WTC11 (cell line): ENCODE measurements around the gene STIP1. TPM values are rescaled to one million over a fixed set of nuclear protein-coding genes. Genes with fewer than 3 reads are reported as not detected.

Source experiments
- ATAC-seq: fragments of 200-7000 bp; cut with Tn5 transposase; 2 replicates; pipeline ENCODE4 v1.10.0; 2021; ENCODE audit warnings: mild to moderate bottlenecking, moderate library complexity
- CTCF ChIA-PET: fragments of 300-600 bp; sonication (Branson Sonifier 250); formaldehyde crosslinking; loops from one replicate; lab custom pipeline; 2021; ENCODE audit warnings: antibody characterized with exemption; lab: Charles Lee
- POLR2A ChIA-PET: fragments of 350-600 bp; sonication (Branson Sonifier 250); formaldehyde crosslinking; loops from one replicate; lab custom pipeline; 2021; ENCODE audit warnings: antibody characterized with exemption; lab: Charles Lee
- DNase-seq: peaks from one replicate; pipeline ENCODE4 v3.0.0; 2021; ENCODE audit warnings: low spot score
- H3K27ac Mint-ChIP-seq: 2 replicates; pipeline ENCODE4 v1.8.0; 2021; ENCODE audit warnings: mixed read lengths
- H3K27me3 Mint-ChIP-seq: 2 replicates; pipeline ENCODE4 v1.8.0; 2021; ENCODE audit warnings: low read depth, mild to moderate bottlenecking, moderate library complexity, mixed read lengths
- H3K36me3 Mint-ChIP-seq: 2 replicates; pipeline ENCODE4 v1.8.0; 2021; ENCODE audit warnings: mixed read lengths
- H3K4me1 Mint-ChIP-seq: 2 replicates; pipeline ENCODE4 v1.8.0; 2022; ENCODE audit warnings: mixed read lengths
- H3K4me3 Mint-ChIP-seq: 2 replicates; pipeline ENCODE4 v1.8.0; 2021; ENCODE audit warnings: mild to moderate bottlenecking, moderate library complexity, mixed read lengths
- H3K9me3 Mint-ChIP-seq: 2 replicates; pipeline ENCODE4 v1.8.0; 2021; ENCODE audit warnings: mixed read lengths
- CREB1 ChIP-seq: sonication (generic); formaldehyde crosslinking; IDR thresholded peaks from 2 replicates; pipeline ENCODE4 v1.8.0; 2023; ENCODE audit warnings: mild to moderate bottlenecking, missing genetic modification reagents
- CREM ChIP-seq: sonication (generic); formaldehyde crosslinking; IDR thresholded peaks from 2 replicates; pipeline ENCODE4 v1.8.1; 2022; ENCODE audit warnings: mild to moderate bottlenecking, missing genetic modification reagents, moderate library complexity
- GABPB1 ChIP-seq: sonication (generic); formaldehyde crosslinking; IDR thresholded peaks from 2 replicates; pipeline ENCODE4 v1.8.1; 2023; ENCODE audit warnings: mild to moderate bottlenecking, missing genetic modification reagents
- HMGA2 ChIP-seq: fragments of 250-450 bp; sonication (Bioruptor Pico); IDR thresholded peaks from 2 replicates; pipeline ENCODE4 v1.4.0; 2021; ENCODE audit warnings: mild to moderate bottlenecking, moderate library complexity
- MXD4 ChIP-seq: fragments of 250-450 bp; sonication (Bioruptor Pico); IDR thresholded peaks from 2 replicates; pipeline ENCODE4 v1.8.0; 2021; ENCODE audit warnings: mild to moderate bottlenecking, moderate library complexity, borderline replicate concordance
- MYBL2 ChIP-seq: sonication (generic); formaldehyde crosslinking; IDR thresholded peaks from 2 replicates; pipeline ENCODE4 v1.8.1; 2023; ENCODE audit warnings: mild to moderate bottlenecking, moderate library complexity, missing genetic modification reagents
- NR3C1 ChIP-seq: sonication (generic); formaldehyde crosslinking; conservative IDR thresholded peaks from 2 replicates; pipeline ENCODE4 v1.8.1; 2023; ENCODE audit warnings: low read depth, mild to moderate bottlenecking, missing genetic modification reagents
- SMAD4 ChIP-seq: sonication (generic); formaldehyde crosslinking; IDR thresholded peaks from 2 replicates; pipeline ENCODE4 v1.8.0; 2022; ENCODE audit warnings: mild to moderate bottlenecking, missing genetic modification reagents
- TEAD1 ChIP-seq: sonication (generic); formaldehyde crosslinking; IDR thresholded peaks from 2 replicates; pipeline ENCODE4 v1.8.0; 2022; ENCODE audit warnings: mild to moderate bottlenecking, missing genetic modification reagents
- total RNA-seq: library from RNA; stranded (reverse); gene quantifications from 3 replicates; pipeline ENCODE4 v1.2.3, GENCODE V29; 2021
- TF ChIP-seq, protein P1 (sequence below): fragments of 250-450 bp; sonication (Bioruptor Pico); IDR thresholded peaks from 2 replicates; pipeline ENCODE4 v1.9.0; 2021; ENCODE audit warnings: moderate library complexity, mild to moderate bottlenecking, inconsistent platforms, borderline replicate concordance
- TF ChIP-seq, protein P2 (sequence below): fragments of 200-600 bp; IDR thresholded peaks from 2 replicates; pipeline ENCODE4 v1.8.0; 2022; ENCODE audit warnings: antibody characterized with exemption
- TF ChIP-seq, protein P3 (sequence below): fragments of 250-450 bp; sonication (Bioruptor Pico); IDR thresholded peaks from 2 replicates; pipeline ENCODE4 v2.1.2; 2022; ENCODE audit warnings: mild to moderate bottlenecking, moderate library complexity
- TF ChIP-seq, protein P4 (sequence below): sonication (generic); formaldehyde crosslinking; IDR thresholded peaks from 2 replicates; pipeline ENCODE4 v1.8.1; 2023; ENCODE audit warnings: mild to moderate bottlenecking, missing genetic modification reagents, moderate library complexity
- TF ChIP-seq, protein P5 (sequence below): sonication (generic); formaldehyde crosslinking; conservative IDR thresholded peaks from 2 replicates; pipeline ENCODE4 v1.8.1; 2022; ENCODE audit warnings: mild to moderate bottlenecking, missing genetic modification reagents
- TF ChIP-seq, protein P6 (sequence below): fragments of 250-450 bp; sonication (Bioruptor Pico); conservative IDR thresholded peaks from 2 replicates; pipeline ENCODE4 v1.9.0; 2021; ENCODE audit warnings: mild to moderate bottlenecking
- TF ChIP-seq, protein P7 (sequence below): sonication (generic); formaldehyde crosslinking; IDR thresholded peaks from 2 replicates; pipeline ENCODE4 v1.8.1; 2023; ENCODE audit warnings: mild to moderate bottlenecking, missing genetic modification reagents, moderate library complexity
- TF ChIP-seq, protein P8 (sequence below): sonication (generic); formaldehyde crosslinking; IDR thresholded peaks from 2 replicates; pipeline ENCODE4 v1.8.0; 2023; ENCODE audit warnings: mild to moderate bottlenecking, missing genetic modification reagents
- TF ChIP-seq, protein P9 (sequence below): fragments of 250-450 bp; sonication (Bioruptor Pico); IDR thresholded peaks from 2 replicates; pipeline ENCODE4 v1.9.0; 2021; ENCODE audit warnings: mild to moderate bottlenecking

The STIP1 gene
- total RNA-seq, 1 experiment from 2014 or later, result 296 TPM

DNA sequence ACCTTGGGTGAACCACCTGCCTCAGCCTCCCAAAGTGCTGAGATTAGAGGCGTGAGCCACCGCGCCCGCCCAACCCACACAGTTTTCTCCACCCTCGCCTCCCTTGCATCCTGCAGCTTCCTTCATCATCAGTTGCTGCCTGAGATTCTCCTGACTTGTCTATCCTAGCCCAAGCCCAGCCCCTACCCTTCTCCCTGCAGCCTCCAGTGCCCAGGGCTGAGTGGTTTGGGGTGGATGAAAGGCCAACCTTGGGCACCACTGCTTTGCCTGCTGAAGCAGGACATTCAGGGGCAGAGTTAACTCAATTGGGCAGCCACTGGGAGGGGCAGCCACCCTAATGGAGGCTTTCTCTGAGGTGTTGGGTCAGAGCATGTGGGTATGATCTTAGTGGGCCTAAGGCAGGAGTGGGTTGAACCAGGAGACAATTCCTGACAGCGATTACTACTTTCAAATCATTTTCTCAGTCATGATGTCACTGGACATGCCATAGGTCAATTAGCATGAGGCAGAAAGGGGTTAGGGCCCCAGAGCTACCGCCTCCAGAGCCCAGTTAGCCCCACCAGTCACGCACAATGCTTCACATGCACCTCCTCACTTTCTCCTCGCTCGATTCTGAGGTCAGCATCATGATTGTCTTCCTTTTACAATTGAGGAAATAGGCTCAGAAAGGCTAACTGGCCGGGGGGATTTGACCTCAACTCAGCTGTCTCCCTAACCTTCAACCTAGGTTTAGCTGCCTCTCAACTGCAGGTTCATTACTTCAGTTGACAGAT, 53.9 kb downstream of the STIP1 start:
- ChIA-PET POLR2A (no interaction called here), CTCF (interaction anchor here (1.0 kb wide), 1 partner anchor 36 kb away, joined by 3 read pairs; no protein-coding TSS in a partner anchor)
- ATAC-seq, result no peak
- H3K4me1 Mint-ChIP-seq, result peaks cover 35% of the 10 kb centered on the region
- no peaks in the 10 kb centered on the region for H3K27me3 Mint-ChIP-seq
- no peak for DNase-seq
- TF ChIP-seq, protein P1, sequence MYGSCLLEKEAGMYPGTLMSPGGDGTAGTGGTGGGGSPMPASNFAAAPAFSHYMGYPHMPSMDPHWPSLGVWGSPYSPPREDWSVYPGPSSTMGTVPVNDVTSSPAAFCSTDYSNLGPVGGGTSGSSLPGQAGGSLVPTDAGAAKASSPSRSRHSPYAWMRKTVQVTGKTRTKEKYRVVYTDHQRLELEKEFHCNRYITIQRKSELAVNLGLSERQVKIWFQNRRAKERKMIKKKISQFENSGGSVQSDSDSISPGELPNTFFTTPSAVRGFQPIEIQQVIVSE (CRISPR knock-in tag), result no peak
- peaks cover 15% of the 10 kb centered on the region for H3K36me3 Mint-ChIP-seq
- H3K9me3 Mint-ChIP-seq, result no peaks in the 10 kb centered on the region
- H3K27ac Mint-ChIP-seq, result peak overlapping the region; percentile 100
- peak overlapping the region; percentile 88 for H3K4me3 Mint-ChIP-seq

DNA sequence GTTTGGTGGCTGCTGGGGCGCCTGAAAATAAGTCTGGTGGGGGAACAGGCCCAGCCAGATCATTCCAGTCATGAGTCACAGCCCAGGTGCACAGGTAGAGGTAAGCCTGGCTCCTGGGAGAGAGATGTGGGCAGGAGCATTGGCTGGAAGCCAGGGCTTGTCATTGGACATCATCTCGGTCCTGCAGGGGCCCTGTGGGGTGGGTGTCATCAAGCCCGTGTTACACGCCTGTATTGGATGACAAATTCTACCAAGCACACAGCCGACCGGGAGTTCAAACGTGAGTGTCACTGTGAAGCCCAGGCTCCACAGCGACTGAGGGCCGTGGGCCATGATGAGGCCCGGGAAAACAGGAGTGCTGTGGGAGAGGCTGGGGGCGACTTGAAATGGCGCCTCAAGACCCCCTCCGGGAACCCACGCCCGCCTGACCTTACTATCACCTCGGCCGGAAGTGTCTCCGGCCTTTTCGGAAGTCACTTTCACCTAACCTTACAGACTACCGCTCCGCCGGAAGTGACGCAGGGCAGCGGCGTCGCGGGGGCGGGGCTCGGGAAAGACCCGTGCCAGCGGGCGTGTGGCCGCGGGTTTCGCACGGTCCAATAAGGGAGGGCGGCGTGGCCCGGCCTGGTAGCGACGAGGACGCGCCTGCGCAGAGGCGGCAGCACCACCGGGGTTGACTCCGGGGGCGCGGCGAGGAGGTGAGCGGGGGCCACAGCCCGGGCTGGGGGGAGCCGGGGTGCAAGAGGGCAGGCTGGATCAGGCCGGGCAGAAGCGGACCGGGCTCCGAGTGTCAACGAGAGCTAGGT, 54.7 kb downstream of the STIP1 start, which contains the start of gene FKBP2:
Gene FKBP2, plus strand, starts transcription at position 661 of the 806 bp plus-strand sequence. CDS start 1,293 bp downstream, outside the sequence.
- CTCF ChIA-PET, result interaction anchor here (0.6 to 3.8 kb wide), 15 partner anchors 10 to 321 kb away, joined by 3 to 50 read pairs (median 3); partner anchors contain the start of genes ESRRA, NUDT22, PLCB3 and PRDX5
- Mint-ChIP-seq H3K9me3 (no peaks in the 10 kb centered on the region), H3K4me1 (peaks cover 30% of the 10 kb centered on the region), H3K36me3 (peaks cover 12% of the 10 kb centered on the region), H3K27me3 (no peaks in the 10 kb centered on the region), H3K4me3 (peak within 1 kb of the TSS; percentile 88), H3K27ac (peak within 1 kb of the TSS; percentile 100)
- ATAC-seq (peak; percentile 57), DNase-seq (peak; percentile 97)
- POLR2A ChIA-PET, result interaction anchor here (0.6 to 1.2 kb wide), 9 partner anchors 9 to 77 kb away, joined by 3 to 9 read pairs (median 4); partner anchors contain the start of genes PRDX5, STIP1 and TRMT112
- TF ChIP-seq, protein P2, sequence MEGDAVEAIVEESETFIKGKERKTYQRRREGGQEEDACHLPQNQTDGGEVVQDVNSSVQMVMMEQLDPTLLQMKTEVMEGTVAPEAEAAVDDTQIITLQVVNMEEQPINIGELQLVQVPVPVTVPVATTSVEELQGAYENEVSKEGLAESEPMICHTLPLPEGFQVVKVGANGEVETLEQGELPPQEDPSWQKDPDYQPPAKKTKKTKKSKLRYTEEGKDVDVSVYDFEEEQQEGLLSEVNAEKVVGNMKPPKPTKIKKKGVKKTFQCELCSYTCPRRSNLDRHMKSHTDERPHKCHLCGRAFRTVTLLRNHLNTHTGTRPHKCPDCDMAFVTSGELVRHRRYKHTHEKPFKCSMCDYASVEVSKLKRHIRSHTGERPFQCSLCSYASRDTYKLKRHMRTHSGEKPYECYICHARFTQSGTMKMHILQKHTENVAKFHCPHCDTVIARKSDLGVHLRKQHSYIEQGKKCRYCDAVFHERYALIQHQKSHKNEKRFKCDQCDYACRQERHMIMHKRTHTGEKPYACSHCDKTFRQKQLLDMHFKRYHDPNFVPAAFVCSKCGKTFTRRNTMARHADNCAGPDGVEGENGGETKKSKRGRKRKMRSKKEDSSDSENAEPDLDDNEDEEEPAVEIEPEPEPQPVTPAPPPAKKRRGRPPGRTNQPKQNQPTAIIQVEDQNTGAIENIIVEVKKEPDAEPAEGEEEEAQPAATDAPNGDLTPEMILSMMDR, result no peak
- TF ChIP-seq, protein P3, sequence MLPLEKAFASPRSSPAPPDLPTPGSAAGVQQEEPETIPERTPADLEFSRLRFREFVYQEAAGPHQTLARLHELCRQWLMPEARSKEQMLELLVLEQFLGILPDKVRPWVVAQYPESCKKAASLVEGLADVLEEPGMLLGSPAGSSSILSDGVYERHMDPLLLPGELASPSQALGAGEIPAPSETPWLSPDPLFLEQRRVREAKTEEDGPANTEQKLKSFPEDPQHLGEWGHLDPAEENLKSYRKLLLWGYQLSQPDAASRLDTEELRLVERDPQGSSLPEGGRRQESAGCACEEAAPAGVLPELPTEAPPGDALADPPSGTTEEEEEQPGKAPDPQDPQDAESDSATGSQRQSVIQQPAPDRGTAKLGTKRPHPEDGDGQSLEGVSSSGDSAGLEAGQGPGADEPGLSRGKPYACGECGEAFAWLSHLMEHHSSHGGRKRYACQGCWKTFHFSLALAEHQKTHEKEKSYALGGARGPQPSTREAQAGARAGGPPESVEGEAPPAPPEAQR (CRISPR knock-in tag), result no peak
- TF ChIP-seq CREB1 (peak; percentile 70; the same call in 1 of the 2 replicates), CREM (CRISPR knock-in tag) (peak; percentile 95), MXD4 (no peak), SMAD4 (CRISPR knock-in tag) (no peak), TEAD1 (CRISPR knock-in tag) (peak; percentile 45), GABPB1 (CRISPR knock-in tag) (peak; percentile 60; the same call in 1 of the 2 replicates), MYBL2 (CRISPR knock-in tag) (0 out of 2 replicates have a peak, but pooled peaks have one; percentile 79), NR3C1 (CRISPR knock-in tag) (no peak), HMGA2 (CRISPR knock-in tag) (0 out of 2 replicates have a peak, but pooled peaks have one; percentile 17)
- TF ChIP-seq, protein P4, sequence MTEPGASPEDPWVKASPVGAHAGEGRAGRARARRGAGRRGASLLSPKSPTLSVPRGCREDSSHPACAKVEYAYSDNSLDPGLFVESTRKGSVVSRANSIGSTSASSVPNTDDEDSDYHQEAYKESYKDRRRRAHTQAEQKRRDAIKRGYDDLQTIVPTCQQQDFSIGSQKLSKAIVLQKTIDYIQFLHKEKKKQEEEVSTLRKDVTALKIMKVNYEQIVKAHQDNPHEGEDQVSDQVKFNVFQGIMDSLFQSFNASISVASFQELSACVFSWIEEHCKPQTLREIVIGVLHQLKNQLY, result no peak
- TF ChIP-seq, protein P5, sequence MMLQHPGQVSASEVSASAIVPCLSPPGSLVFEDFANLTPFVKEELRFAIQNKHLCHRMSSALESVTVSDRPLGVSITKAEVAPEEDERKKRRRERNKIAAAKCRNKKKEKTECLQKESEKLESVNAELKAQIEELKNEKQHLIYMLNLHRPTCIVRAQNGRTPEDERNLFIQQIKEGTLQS (CRISPR knock-in tag), result no peak
- TF ChIP-seq, protein P6, sequence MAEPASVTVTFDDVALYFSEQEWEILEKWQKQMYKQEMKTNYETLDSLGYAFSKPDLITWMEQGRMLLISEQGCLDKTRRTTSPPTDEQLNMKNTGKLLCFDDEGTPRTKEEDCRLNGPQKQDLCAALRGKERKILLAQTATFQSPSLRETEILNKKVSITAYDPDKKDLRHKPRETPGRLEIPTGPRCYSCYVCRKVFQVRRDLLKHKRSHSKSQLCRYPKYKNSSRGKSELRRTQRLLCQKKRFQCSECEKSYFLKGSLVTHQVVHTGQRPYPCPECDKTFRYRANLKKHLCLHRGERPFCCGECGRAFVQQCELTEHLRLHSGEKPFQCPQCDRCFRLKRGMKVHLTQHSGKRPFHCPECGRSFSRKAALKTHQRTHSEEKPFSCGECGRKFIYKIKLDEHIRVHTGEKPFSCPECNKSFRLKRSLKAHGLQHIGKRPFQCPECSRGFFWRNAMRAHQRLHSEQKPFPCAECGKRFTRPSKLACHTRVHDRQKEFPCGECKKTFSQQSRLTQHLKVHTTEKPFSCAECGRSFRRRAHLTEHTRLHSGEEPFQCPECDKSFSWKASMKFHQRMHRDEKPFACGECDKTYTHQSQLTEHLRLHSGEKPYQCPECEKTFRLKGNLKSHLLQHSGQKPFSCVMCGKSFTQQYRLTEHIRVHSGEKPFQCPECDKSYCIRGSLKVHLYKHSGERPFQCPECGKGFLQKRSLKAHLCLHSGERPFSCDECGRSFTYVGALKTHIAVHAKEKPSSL (CRISPR knock-in tag), result no peak
- TF ChIP-seq, protein P7, sequence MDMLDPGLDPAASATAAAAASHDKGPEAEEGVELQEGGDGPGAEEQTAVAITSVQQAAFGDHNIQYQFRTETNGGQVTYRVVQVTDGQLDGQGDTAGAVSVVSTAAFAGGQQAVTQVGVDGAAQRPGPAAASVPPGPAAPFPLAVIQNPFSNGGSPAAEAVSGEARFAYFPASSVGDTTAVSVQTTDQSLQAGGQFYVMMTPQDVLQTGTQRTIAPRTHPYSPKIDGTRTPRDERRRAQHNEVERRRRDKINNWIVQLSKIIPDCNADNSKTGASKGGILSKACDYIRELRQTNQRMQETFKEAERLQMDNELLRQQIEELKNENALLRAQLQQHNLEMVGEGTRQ (CRISPR knock-in tag), result peak; percentile 52
- TF ChIP-seq, protein P8, sequence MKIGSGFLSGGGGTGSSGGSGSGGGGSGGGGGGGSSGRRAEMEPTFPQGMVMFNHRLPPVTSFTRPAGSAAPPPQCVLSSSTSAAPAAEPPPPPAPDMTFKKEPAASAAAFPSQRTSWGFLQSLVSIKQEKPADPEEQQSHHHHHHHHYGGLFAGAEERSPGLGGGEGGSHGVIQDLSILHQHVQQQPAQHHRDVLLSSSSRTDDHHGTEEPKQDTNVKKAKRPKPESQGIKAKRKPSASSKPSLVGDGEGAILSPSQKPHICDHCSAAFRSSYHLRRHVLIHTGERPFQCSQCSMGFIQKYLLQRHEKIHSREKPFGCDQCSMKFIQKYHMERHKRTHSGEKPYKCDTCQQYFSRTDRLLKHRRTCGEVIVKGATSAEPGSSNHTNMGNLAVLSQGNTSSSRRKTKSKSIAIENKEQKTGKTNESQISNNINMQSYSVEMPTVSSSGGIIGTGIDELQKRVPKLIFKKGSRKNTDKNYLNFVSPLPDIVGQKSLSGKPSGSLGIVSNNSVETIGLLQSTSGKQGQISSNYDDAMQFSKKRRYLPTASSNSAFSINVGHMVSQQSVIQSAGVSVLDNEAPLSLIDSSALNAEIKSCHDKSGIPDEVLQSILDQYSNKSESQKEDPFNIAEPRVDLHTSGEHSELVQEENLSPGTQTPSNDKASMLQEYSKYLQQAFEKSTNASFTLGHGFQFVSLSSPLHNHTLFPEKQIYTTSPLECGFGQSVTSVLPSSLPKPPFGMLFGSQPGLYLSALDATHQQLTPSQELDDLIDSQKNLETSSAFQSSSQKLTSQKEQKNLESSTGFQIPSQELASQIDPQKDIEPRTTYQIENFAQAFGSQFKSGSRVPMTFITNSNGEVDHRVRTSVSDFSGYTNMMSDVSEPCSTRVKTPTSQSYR, result no peak
- TF ChIP-seq, protein P9, sequence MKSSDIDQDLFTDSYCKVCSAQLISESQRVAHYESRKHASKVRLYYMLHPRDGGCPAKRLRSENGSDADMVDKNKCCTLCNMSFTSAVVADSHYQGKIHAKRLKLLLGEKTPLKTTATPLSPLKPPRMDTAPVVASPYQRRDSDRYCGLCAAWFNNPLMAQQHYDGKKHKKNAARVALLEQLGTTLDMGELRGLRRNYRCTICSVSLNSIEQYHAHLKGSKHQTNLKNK (CRISPR knock-in tag), result peak; percentile 71
